Neural cell (in vitro differentiated cells): ENCODE data around the gene PIK3R4.

Source experiments
- EZH2 ChIP-seq: fragments of 200-600, 300-800 bp; shearing (Covaris generic), sonication (generic); IDR thresholded peaks from 2 replicates; pipeline ENCODE4 v1.6.1; 2014; ENCODE audit warnings: antibody characterized with exemption, low read length, borderline replicate concordance, mild to moderate bottlenecking; ENCODE audit not compliant: insufficient read depth, poor library complexity, severe bottlenecking
- POLR2AphosphoS5 ChIP-seq: IDR thresholded peaks from 2 replicates; pipeline ENCODE4 v1.6.1; 2012
- RAD21 ChIP-seq: fragments of 450-650 bp; conservative IDR thresholded peaks from 2 replicates; pipeline ENCODE4 v1.6.1; 2014; ENCODE audit warnings: antibody characterized with exemption, mild to moderate bottlenecking, moderate library complexity
- TF ChIP-seq, protein P1 (sequence below): fragments of 450-650 bp; IDR thresholded peaks from 2 replicates; pipeline ENCODE4 v1.5.1; 2014; ENCODE audit warnings: antibody characterized with exemption, mild to moderate bottlenecking, moderate library complexity; ENCODE audit not compliant: poor library complexity, severe bottlenecking
- TF ChIP-seq, protein P2 (sequence below): IDR thresholded peaks from 2 replicates; pipeline ENCODE4 v1.6.1; 2012; ENCODE audit warnings: borderline replicate concordance

DNA sequence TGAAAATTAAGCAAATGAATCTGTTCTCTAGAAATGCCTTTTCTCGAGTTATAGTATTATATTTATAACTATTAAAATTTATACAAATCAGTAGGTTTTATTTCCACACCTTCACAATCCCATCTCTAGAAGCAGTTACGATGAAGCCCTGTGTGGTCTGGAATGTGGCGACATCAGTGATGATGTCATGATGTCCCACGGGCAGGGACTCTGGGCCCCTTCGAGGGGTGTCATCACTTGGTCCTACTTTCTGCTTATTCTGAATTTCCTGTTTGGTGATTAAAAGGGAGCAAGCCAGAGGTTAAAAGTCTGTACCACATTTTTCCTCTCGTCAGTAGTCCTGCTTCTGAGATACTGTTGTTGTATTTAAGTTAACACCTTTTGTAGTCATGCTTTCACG lies 67.4 kb downstream of the PIK3R4 start:
- TF ChIP-seq, protein P1, sequence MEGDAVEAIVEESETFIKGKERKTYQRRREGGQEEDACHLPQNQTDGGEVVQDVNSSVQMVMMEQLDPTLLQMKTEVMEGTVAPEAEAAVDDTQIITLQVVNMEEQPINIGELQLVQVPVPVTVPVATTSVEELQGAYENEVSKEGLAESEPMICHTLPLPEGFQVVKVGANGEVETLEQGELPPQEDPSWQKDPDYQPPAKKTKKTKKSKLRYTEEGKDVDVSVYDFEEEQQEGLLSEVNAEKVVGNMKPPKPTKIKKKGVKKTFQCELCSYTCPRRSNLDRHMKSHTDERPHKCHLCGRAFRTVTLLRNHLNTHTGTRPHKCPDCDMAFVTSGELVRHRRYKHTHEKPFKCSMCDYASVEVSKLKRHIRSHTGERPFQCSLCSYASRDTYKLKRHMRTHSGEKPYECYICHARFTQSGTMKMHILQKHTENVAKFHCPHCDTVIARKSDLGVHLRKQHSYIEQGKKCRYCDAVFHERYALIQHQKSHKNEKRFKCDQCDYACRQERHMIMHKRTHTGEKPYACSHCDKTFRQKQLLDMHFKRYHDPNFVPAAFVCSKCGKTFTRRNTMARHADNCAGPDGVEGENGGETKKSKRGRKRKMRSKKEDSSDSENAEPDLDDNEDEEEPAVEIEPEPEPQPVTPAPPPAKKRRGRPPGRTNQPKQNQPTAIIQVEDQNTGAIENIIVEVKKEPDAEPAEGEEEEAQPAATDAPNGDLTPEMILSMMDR, result no peak
- no peak for TF ChIP-seq POLR2AphosphoS5
- TF ChIP-seq RAD21, result no peak
- TF ChIP-seq EZH2, result no peak
- TF ChIP-seq, protein P2, sequence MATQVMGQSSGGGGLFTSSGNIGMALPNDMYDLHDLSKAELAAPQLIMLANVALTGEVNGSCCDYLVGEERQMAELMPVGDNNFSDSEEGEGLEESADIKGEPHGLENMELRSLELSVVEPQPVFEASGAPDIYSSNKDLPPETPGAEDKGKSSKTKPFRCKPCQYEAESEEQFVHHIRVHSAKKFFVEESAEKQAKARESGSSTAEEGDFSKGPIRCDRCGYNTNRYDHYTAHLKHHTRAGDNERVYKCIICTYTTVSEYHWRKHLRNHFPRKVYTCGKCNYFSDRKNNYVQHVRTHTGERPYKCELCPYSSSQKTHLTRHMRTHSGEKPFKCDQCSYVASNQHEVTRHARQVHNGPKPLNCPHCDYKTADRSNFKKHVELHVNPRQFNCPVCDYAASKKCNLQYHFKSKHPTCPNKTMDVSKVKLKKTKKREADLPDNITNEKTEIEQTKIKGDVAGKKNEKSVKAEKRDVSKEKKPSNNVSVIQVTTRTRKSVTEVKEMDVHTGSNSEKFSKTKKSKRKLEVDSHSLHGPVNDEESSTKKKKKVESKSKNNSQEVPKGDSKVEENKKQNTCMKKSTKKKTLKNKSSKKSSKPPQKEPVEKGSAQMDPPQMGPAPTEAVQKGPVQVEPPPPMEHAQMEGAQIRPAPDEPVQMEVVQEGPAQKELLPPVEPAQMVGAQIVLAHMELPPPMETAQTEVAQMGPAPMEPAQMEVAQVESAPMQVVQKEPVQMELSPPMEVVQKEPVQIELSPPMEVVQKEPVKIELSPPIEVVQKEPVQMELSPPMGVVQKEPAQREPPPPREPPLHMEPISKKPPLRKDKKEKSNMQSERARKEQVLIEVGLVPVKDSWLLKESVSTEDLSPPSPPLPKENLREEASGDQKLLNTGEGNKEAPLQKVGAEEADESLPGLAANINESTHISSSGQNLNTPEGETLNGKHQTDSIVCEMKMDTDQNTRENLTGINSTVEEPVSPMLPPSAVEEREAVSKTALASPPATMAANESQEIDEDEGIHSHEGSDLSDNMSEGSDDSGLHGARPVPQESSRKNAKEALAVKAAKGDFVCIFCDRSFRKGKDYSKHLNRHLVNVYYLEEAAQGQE, result no peak
